GM10847 (cell line): Measurements from ENCODE around the gene SF3B6.

Experiments used
- POLR2A ChIP-seq: IDR thresholded peaks from 2 replicates; pipeline ENCODE4 v1.6.1; 2011; ENCODE audit not compliant: insufficient read length; ENCODE audit errors: extremely low read depth

The SF3B6 gene

DNA sequence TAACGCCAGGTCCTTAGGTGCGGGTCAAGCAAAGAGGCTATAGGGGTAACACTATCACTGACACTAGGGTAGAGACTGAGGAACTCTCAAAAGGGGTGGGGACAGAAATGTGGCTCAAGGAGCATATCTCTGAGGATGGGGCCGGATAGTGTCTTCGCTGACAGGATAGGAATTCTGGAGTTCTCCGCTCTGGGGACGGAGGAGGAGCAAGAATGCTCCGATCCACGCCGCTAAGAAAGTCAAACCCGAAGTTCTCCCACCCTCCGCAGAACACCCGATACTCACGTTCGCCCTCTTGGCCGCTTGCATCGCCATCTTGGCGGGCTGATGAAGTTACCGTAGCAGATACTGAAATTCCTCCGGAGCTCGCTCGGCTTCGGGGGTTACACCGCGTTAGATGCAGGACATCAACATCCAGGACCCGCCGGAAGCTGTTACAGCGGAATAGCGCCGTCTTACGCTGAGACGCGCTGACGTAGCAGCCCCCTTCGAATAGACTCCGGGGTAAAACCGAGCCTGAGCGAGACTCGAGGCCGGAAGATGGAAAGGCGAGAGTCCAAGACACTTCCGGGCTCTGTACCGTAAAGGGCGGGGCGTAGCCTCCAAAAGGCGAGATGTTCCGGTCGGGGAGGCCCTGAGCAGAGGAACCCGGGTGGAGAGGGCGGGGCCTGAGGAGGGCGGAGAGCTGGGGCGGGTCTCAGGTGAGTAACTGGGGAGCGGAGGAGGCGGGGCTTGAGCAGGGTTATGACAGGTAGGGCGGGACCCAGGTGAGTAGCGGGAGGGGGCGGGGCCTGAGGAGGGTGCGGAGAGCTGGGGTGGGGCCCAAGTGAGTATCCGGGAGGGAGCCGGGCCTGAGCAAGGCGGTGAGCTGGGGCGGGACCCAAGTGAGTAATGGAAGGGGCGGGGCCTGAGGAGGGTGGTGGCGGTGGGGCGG lies at the start of gene SF3B6:
Gene SF3B6 (minus strand): TSS at position 412 of the 934 bp plus-strand sequence. CDS start 97 bp downstream, at position 315.
- peak; percentile 82 for TF ChIP-seq POLR2A

DNA sequence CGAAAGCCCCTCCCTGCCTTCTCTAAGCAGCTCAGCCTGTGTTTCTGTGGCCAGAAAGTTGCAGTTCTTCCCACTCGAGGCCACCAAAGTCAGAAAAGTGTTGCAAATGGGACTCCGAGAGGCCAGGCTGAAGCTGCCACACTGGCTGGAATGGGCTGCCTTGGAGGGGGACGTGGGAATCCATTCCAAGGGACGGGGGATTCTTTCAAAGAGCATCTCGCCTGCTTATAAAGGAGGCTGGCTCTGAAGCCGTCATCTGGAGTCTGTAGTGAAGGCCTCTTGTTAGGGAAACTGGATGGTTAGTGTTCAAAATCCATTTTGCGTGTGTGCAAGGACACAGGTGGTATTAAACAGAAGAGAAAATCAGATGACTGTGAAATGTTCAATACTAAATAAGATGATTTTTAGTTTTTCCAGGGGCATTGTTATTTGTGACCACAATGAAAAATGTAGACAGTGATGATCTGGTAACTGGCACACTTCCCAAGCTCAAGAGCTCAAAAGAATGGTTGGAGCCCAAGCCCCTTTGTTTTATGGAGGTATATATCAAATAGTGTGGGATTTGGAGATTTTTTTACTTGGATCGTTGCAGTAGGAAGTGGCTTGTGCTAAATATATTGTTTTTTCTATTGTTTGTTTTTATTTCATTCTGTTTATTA lies 47.9 kb upstream of the SF3B6 start:
- TF ChIP-seq POLR2A: no peak

GRCh38 chr2:24123195-24123921 lies 47.2 kb upstream of the SF3B6 start, which contains the start of the genes FAM228B and PFN4:
Gene FAM228B (plus strand): TSS chr2:24123469. CDS start chr2:24124362, 893 bp downstream.
Gene PFN4 (minus strand): TSS chr2:24123334. CDS start chr2:24122535, 799 bp downstream.
- TF ChIP-seq POLR2A: peak; percentile 91

GRCh38 chr2:24122366-24123194 lies 46.5 kb upstream of the SF3B6 start:
- no peak for TF ChIP-seq POLR2A

DNA sequence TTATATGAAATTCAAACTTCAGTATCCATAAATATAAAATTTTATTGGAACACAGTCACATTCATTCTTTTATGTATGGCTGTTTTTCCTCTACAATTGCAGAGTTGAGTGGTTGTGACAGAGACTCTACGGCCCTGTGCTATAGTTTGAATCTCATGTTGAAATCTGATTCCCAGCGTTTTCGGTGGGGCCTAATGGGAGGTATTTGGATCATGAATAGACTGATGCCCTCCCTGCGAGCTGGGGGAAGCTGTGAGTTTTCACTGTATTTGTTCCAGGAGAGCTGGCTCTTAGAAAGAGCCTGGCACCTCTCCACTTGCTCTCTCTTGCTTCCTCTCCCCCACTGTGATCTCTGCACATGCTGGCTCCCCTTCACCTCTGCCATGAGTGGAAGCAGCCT lies 45.3 kb upstream of the SF3B6 start:
- TF ChIP-seq POLR2A: no peak

GRCh38 chr2:24121066-24121465 lies 44.9 kb upstream of the SF3B6 start:
- no peak for TF ChIP-seq POLR2A

DNA sequence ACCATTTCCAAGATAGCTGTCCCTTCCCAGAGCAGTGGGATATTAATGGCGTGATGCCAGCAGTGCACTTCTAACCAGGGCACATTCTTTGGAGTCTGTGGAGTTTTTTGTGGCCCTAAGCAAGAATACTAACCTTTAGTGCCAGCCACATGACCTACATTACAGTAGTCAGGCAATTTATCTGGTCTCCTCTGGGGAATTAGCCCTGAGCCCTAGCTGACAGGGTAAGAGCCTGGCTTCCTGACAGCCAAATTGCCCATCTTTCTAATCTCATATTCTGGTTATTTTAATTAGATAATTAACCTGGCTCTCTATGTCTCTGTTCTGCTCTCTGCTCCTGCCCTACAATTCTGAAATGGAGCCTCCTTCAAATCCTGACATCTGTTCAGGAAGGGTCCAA lies 41.8 kb upstream of the SF3B6 start:
- TF ChIP-seq POLR2A: no peak

GRCh38 chr2:24115057-24115456 lies 38.9 kb upstream of the SF3B6 start:
- no peak for TF ChIP-seq POLR2A

DNA sequence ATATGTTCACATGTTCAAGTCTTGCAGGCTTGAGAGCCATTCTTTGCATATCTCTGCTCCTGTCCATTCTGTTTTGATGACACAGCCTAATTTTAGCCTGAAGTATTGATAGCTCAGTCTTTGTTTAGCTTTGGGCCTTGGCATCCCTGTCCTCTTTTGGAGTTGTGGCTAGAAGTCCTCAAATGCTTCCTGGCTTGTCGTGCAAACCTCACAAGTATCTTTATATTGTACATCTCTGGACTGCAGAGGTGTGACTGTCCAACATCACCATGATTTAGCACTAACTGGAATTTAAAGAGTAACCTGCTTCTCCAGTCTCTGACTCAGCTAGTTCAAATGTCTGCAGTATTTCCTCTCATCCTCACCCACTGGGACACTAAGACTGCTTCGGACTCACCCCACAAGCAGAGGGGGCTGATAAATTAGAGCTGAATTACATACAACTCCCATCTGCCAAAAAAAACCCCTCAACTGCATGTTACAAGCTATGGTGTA lies 35.3 kb upstream of the SF3B6 start:
- TF ChIP-seq POLR2A: no peak

GRCh38 chr2:24110660-24111303 lies 34.7 kb upstream of the SF3B6 start:
- TF ChIP-seq POLR2A: no peak

- TF ChIP-seq POLR2A: no peak
Observed at GRCh38 chr2:24107336-24107735, 31.2 kb upstream of the SF3B6 start.

DNA sequence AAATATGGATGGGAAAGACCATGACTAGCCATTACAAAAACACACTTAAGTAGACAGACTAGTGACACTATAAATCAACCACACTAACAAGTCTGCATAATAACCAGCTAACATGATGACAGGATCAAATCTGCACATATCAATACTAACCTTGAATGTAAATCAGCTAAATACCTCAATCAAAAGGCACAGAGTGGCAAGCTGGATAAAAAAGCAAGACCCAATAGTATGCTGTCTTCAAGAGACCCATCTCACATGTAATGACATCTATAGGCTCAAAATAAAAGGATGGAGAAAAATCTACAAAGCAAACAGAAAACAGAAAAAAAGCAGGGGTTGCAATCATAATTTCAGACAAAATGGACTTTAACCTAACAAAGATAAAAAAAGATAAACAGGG lies 30.7 kb upstream of the SF3B6 start:
- no peak for TF ChIP-seq POLR2A

DNA sequence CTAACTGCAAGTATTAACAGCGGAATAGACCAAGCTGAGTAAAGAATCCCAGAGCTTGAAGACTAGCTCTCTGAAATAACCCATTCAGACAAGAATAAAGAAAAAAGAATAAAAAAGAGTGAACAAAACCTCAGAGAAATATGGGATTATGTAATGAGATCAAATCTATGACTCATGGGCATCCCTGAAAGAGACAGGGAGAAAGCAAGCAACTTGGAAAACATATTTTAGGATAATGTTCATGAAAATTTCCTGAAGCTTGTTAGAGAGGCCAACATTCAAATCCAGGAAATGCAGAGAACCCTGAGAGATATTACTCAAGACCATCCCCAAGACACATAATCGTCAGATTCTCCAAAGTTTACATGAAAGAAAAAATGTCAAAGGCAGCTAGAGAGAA lies 29.7 kb upstream of the SF3B6 start:
- no peak for TF ChIP-seq POLR2A

DNA sequence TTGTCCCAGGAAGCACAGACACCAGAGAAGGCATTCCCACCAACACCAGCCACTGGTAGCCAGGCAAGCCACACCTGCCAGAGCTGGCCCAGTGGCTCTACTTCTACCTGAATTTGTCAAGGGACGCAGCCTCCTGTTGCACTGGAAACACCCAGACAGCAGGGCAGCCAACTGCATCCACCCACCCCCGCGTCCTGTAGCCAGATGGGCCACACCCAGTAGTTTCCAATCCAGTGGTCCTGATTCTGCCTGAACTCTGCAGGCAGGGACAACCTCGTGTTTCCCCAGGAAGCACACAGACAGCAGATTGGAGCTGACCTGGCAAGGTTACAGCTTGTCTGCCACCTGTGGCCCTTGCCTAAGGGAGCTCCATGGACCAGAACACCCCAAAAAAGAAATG lies 28.8 kb upstream of the SF3B6 start:
- TF ChIP-seq POLR2A: no peak
